ENCODE data around the gene LRP11. TPM values are rescaled to one million over a fixed set of nuclear protein-coding genes. Genes with fewer than 3 reads are reported as not detected.
"Not testable (repeated sequence)": the region's sequence is repeated elsewhere in the genome, so short reads cannot be mapped to it uniquely, and the experiment has no call there.

LRP11 gene
- total RNA-seq, 1 experiment from 2014 or later = 143 TPM

- H3K4me1 ChIP-seq (replicated peaks) = no peaks in the 10 kb centered on the region
- peaks cover 9% of the 10 kb centered on the region; the same call in 1 of the 2 replicates for H3K9me3 ChIP-seq (replicated peaks)
- no peaks in the 10 kb centered on the region for H3K36me3 ChIP-seq
- no peak for DNase-seq (ENCODE audit: low read depth in 1 of 2, low spot score in 2 of 2)
- no peaks in the 10 kb centered on the region for H3K27me3 ChIP-seq (replicated peaks)
- no peak overlapping the region for H3K4me3 ChIP-seq
- H3K27ac ChIP-seq = no peak overlapping the region
Observed at GRCh38 chr6:149903938-149904611, 39.9 kb upstream of the LRP11 start.

GRCh38 chr6:149901444-149902140 lies 37.4 kb upstream of the LRP11 start:
- DNase-seq (ENCODE audit: low read depth in 1 of 2, low spot score in 2 of 2) = no peak
- Histone ChIP-seq H3K4me1 (replicated peaks) (peaks cover 15% of the 10 kb centered on the region), H3K4me3 (no peak overlapping the region), H3K27me3 (replicated peaks) (no peaks in the 10 kb centered on the region), H3K36me3 (no peaks in the 10 kb centered on the region), H3K9me3 (replicated peaks) (no peaks in the 10 kb centered on the region), H3K27ac (no peak overlapping the region)

GRCh38 chr6:149900620-149901443 lies 36.7 kb upstream of the LRP11 start:
- no peak for DNase-seq (ENCODE audit: low read depth in 1 of 2, low spot score in 2 of 2)

GRCh38 chr6:149899926-149900619 lies 35.9 kb upstream of the LRP11 start:
- no peak overlapping the region for H3K27ac ChIP-seq
- no peaks in the 10 kb centered on the region for H3K9me3 ChIP-seq (replicated peaks)
- no peaks in the 10 kb centered on the region for H3K36me3 ChIP-seq
- DNase-seq (ENCODE audit: low read depth in 1 of 2, low spot score in 2 of 2) = no peak
- no peak overlapping the region for H3K4me3 ChIP-seq
- H3K27me3 ChIP-seq (replicated peaks) = no peaks in the 10 kb centered on the region
- H3K4me1 ChIP-seq (replicated peaks) = peaks cover 30% of the 10 kb centered on the region

More at GRCh38 chr6:149900620-149901443, 36.7 kb upstream of the LRP11 start:
- Histone ChIP-seq H3K9me3 (replicated peaks) (no peaks in the 10 kb centered on the region), H3K4me3 (no peak overlapping the region), H3K4me1 (replicated peaks) (peaks cover 22% of the 10 kb centered on the region), H3K36me3 (no peaks in the 10 kb centered on the region), H3K27me3 (replicated peaks) (no peaks in the 10 kb centered on the region), H3K27ac (no peak overlapping the region)

GRCh38 chr6:149899486-149899885 lies 35.3 kb upstream of the LRP11 start:
- H3K27ac ChIP-seq = no peak overlapping the region
- no peaks in the 10 kb centered on the region for H3K27me3 ChIP-seq (replicated peaks)
- DNase-seq (ENCODE audit: low read depth in 1 of 2, low spot score in 2 of 2) = no peak
- no peak overlapping the region for H3K4me3 ChIP-seq
- no peaks in the 10 kb centered on the region for H3K9me3 ChIP-seq (replicated peaks)
- no peaks in the 10 kb centered on the region for H3K36me3 ChIP-seq
- peaks cover 33% of the 10 kb centered on the region for H3K4me1 ChIP-seq (replicated peaks)

GRCh38 chr6:149898966-149899365 lies 34.8 kb upstream of the LRP11 start:
- DNase-seq (ENCODE audit: low read depth in 1 of 2, low spot score in 2 of 2) = no peak
- H3K9me3 ChIP-seq (replicated peaks) = no peaks in the 10 kb centered on the region
- H3K4me3 ChIP-seq = no peak overlapping the region
- peaks cover 33% of the 10 kb centered on the region for H3K4me1 ChIP-seq (replicated peaks)
- H3K27ac ChIP-seq = no peak overlapping the region
- H3K27me3 ChIP-seq (replicated peaks) = no peaks in the 10 kb centered on the region
- no peaks in the 10 kb centered on the region for H3K36me3 ChIP-seq

GRCh38 chr6:149897855-149898744 lies 33.9 kb upstream of the LRP11 start, which contains the start of gene RAET1E:
RAET1E (minus strand) TSS chr6:149898113; CDS start chr6:149890901, 7,212 bp downstream.
- peak within 1 kb of the TSS; percentile 12; the same call in 1 of the 2 replicates for H3K4me3 ChIP-seq
- no peaks in the 10 kb centered on the region for H3K27me3 ChIP-seq (replicated peaks)
- H3K36me3 ChIP-seq = no peaks in the 10 kb centered on the region
- no peak for DNase-seq (ENCODE audit: low read depth in 1 of 2, low spot score in 2 of 2)
- peaks cover 33% of the 10 kb centered on the region for H3K4me1 ChIP-seq (replicated peaks)
- H3K9me3 ChIP-seq (replicated peaks) = no peaks in the 10 kb centered on the region
- H3K27ac ChIP-seq = peak within 1 kb of the TSS; percentile 59

GRCh38 chr6:149897015-149897697 lies 33.0 kb upstream of the LRP11 start:
- Histone ChIP-seq H3K27ac (peak overlapping the region; percentile 59), H3K27me3 (replicated peaks) (no peaks in the 10 kb centered on the region), H3K4me3 (peak overlapping the region; percentile 12; the same call in 1 of the 2 replicates), H3K9me3 (replicated peaks) (no peaks in the 10 kb centered on the region), H3K36me3 (no peaks in the 10 kb centered on the region), H3K4me1 (replicated peaks) (peaks cover 33% of the 10 kb centered on the region)
- peak; percentile 69 to 77 for DNase-seq (ENCODE audit: low read depth in 1 of 2, low spot score in 2 of 2)

GRCh38 chr6:149896491-149896890 lies 32.3 kb upstream of the LRP11 start:
- peak in 1 of 2 experiments; percentile 37 for DNase-seq (ENCODE audit: low read depth in 1 of 2, low spot score in 2 of 2)
- H3K36me3 ChIP-seq = no peaks in the 10 kb centered on the region
- H3K27ac ChIP-seq = peak overlapping the region; percentile 59
- H3K9me3 ChIP-seq (replicated peaks) = no peaks in the 10 kb centered on the region
- H3K4me1 ChIP-seq (replicated peaks) = peaks cover 33% of the 10 kb centered on the region
- H3K4me3 ChIP-seq = no peak overlapping the region
- H3K27me3 ChIP-seq (replicated peaks) = no peaks in the 10 kb centered on the region

- Histone ChIP-seq H3K27ac (peak overlapping the region; percentile 30), H3K4me1 (replicated peaks) (peaks cover 33% of the 10 kb centered on the region), H3K4me3 (no peak overlapping the region), H3K27me3 (replicated peaks) (no peaks in the 10 kb centered on the region), H3K36me3 (no peaks in the 10 kb centered on the region), H3K9me3 (replicated peaks) (no peaks in the 10 kb centered on the region)
- DNase-seq (ENCODE audit: low read depth in 1 of 2, low spot score in 2 of 2) = peak; percentile 64 to 90
Observed at GRCh38 chr6:149895833-149896271, 31.7 kb upstream of the LRP11 start.

- H3K27ac ChIP-seq = peak overlapping the region; percentile 16; the same call in 1 of the 2 replicates
- H3K4me3 ChIP-seq = no peak overlapping the region
- no peaks in the 10 kb centered on the region for H3K27me3 ChIP-seq (replicated peaks)
- peaks cover 33% of the 10 kb centered on the region for H3K4me1 ChIP-seq (replicated peaks)
- no peaks in the 10 kb centered on the region for H3K9me3 ChIP-seq (replicated peaks)
- DNase-seq (ENCODE audit: low read depth in 1 of 2, low spot score in 2 of 2) = peak in 1 of 2 experiments; percentile 47
- no peaks in the 10 kb centered on the region for H3K36me3 ChIP-seq
Observed at GRCh38 chr6:149895048-149895590, 31.0 kb upstream of the LRP11 start.

GRCh38 chr6:149891864-149892263 lies 27.7 kb upstream of the LRP11 start:
- not testable (repeated sequence) for H3K27ac ChIP-seq; H3K9me3 ChIP-seq (replicated peaks)
- peaks cover 20% of the 10 kb centered on the region for H3K4me1 ChIP-seq (replicated peaks)

More at GRCh38 chr6:149891864-149892263, 27.7 kb upstream of the LRP11 start:
- not testable (repeated sequence) for H3K4me3 ChIP-seq; H3K27me3 ChIP-seq (replicated peaks); DNase-seq (ENCODE audit: low read depth in 1 of 2, low spot score in 2 of 2); H3K36me3 ChIP-seq

All from SJSA1 (cell line).